Left ventricle myocardium inferior (tissue), 1 donor: ENCODE results near the gene C2CD2. TPM values are rescaled to one million over a fixed set of nuclear protein-coding genes. Genes with fewer than 3 reads are reported as not detected.

Source experiments
- DNase-seq: peaks from one replicate; pipeline ENCODE4 v3.0.0-alpha.2; 2020
- H3K27ac ChIP-seq: fragments of 200-600 bp; replicated peaks from 2 replicates; pipeline ENCODE4 v1.8.0; 2021
- H3K27me3 ChIP-seq: fragments of 200-600 bp; 2 replicates; pipeline ENCODE4 v1.8.0; 2021; ENCODE audit warnings: low read depth
- H3K36me3 ChIP-seq: fragments of 200-600 bp; 2 replicates; pipeline ENCODE4 v1.8.0; 2021
- H3K4me1 ChIP-seq: fragments of 200-600 bp; 2 replicates; pipeline ENCODE4 v1.8.0; 2021
- H3K4me3 ChIP-seq: fragments of 200-600 bp; 2 replicates; pipeline ENCODE4 v1.8.0; 2021; ENCODE audit warnings: mild to moderate bottlenecking, moderate library complexity
- H3K9me3 ChIP-seq: fragments of 200-600 bp; replicated peaks from 2 replicates; pipeline ENCODE4 v1.8.0; 2021
- CTCF ChIP-seq: fragments of 200-600 bp; IDR thresholded peaks from 2 replicates; pipeline ENCODE4 v1.8.0; 2021; ENCODE audit warnings: antibody characterized with exemption, mild to moderate bottlenecking, borderline replicate concordance
- intact Hi-C: fragments of 100-400 bp; cut with micrococcal nuclease; formaldehyde crosslinking; loops from one replicate; pipeline ENCODE4 v1.11.0; 2022
- total RNA-seq: library from RNA; stranded (reverse); fragmentation: NEBNext Ultra II Directional; extraction: Animal tissue kit (Norgen Biotek cat#: 25700); gene quantifications from one replicate; pipeline ENCODE4 v1.2.1, GENCODE V29; 2021
- donor health status: DM: no; HTN: yes; CAD: no; lungs with severe emphysema.

The C2CD2 gene
- total RNA-seq, 1 donor from 2014 or later = 5.9 TPM

GRCh38 chr21:41867313-41867712 is 86.5 kb downstream of the C2CD2 start:
- Histone ChIP-seq H3K27me3 (no peaks in the 10 kb centered on the region), H3K9me3 (no peaks in the 10 kb centered on the region), H3K4me3 (no peak overlapping the region), H3K4me1 (no peaks in the 10 kb centered on the region), H3K27ac (no peak overlapping the region), H3K36me3 (no peaks in the 10 kb centered on the region)
- no peak for DNase-seq
- TF ChIP-seq CTCF = no peak
- intact Hi-C loops = no loop called here

- Histone ChIP-seq H3K9me3 (no peaks in the 10 kb centered on the region), H3K36me3 (no peaks in the 10 kb centered on the region), H3K27ac (no peak overlapping the region), H3K4me3 (no peak overlapping the region), H3K27me3 (no peaks in the 10 kb centered on the region), H3K4me1 (no peaks in the 10 kb centered on the region)
- intact Hi-C loops = no loop called here
- no peak for TF ChIP-seq CTCF
- DNase-seq = no peak
These were observed 87.5 kb downstream of the C2CD2 start for GRCh38 chr21:41866274-41866809.

GRCh38 chr21:41865002-41865777 is 88.6 kb downstream of the C2CD2 start:
- no peaks in the 10 kb centered on the region for H3K27me3 ChIP-seq
- no peaks in the 10 kb centered on the region for H3K36me3 ChIP-seq
- intact Hi-C loops = no loop called here
- no peaks in the 10 kb centered on the region for H3K9me3 ChIP-seq
- no peak overlapping the region for H3K4me3 ChIP-seq
- no peak overlapping the region for H3K27ac ChIP-seq
- no peak for DNase-seq
- H3K4me1 ChIP-seq = no peaks in the 10 kb centered on the region
- no peak for TF ChIP-seq CTCF

- H3K27me3 ChIP-seq = no peaks in the 10 kb centered on the region
- H3K9me3 ChIP-seq = no peaks in the 10 kb centered on the region
- H3K27ac ChIP-seq = no peak overlapping the region
- intact Hi-C loops = no loop called here
- DNase-seq = no peak
- peaks cover 5% of the 10 kb centered on the region for H3K36me3 ChIP-seq
- TF ChIP-seq CTCF = no peak
- H3K4me3 ChIP-seq = no peak overlapping the region
- H3K4me1 ChIP-seq = no peaks in the 10 kb centered on the region
These were observed 89.4 kb downstream of the C2CD2 start for GRCh38 chr21:41864311-41865001.

- intact Hi-C loops = no loop called here
- Histone ChIP-seq H3K4me3 (no peak overlapping the region), H3K27me3 (no peaks in the 10 kb centered on the region), H3K4me1 (no peaks in the 10 kb centered on the region), H3K36me3 (peaks cover 16% of the 10 kb centered on the region), H3K9me3 (no peaks in the 10 kb centered on the region), H3K27ac (no peak overlapping the region)
- TF ChIP-seq CTCF = no peak
- DNase-seq = no peak
These were observed 90.4 kb downstream of the C2CD2 start for GRCh38 chr21:41863439-41863740.
